ENCODE data around the gene PRRG3. TPM values are rescaled to one million over a fixed set of nuclear protein-coding genes. Genes with fewer than 3 reads are reported as not detected.

Gene PRRG3
- total RNA-seq: 0.34 and 0.47 TPM in 2 replicates

GRCh38 chrX:151694661-151695582 is at the start of gene PRRG3:
PRRG3 (plus strand) TSS chrX:151695458; CDS start chrX:151698815, 3,357 bp downstream.

DNA sequence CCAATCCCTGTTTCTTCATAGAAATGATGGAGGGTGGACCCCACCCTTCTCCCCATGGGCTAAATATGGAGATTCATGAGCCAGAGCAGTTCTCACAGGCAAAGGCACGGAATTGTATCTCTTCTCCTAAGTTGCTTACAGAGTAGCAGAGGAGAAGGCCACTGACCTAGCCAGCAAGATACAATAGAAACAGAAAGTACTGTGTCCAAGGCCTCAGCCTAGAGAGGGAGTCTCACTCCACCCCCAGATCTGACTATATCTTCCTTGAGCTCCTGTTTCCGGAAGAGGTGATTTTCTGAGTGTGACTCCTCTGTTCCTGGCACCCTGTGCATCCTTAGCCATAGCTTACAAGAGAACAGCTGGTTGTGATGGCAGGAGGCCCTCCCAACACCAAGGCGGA is 20.5 kb downstream of the PRRG3 start, which contains the start of gene FATE1:
TSS of gene FATE1 (plus strand) at position 284 of the 400 bp plus-strand sequence. CDS start at position 369, 85 bp downstream.

DNA sequence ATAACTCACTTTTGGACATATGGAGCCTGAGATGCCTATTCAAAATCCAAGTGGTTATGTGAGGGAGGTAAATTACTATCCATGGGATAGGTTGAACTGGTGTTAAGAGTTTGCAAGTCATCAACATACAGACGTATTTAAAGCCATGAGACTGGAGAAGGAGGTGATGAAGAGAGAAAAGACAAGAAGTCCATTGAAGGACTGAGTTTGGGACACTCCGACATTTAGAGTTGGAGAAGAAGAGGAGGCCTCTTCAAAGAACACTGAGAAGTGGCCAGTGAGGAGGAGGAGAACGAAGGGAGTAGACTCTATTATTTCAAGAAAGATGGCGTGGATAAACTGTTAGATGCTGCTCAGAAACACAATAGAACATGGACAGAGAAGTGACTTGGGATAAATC is 39.2 kb downstream of the PRRG3 start, which contains the start of gene CNGA2:
TSS of gene CNGA2 (plus strand) at position 301 of the 400 bp plus-strand sequence. CDS start 3,738 bp downstream, outside the sequence.

Other genes with a start within 250 kb of the PRRG3 start
- not detected in 2 replicates for gene PASD1, start 131.8 kb upstream of the PRRG3 start, total RNA-seq
- not detected in 2 replicates for gene FATE1, start 20.6 kb downstream of the PRRG3 start, total RNA-seq
- not detected in 2 replicates for gene CNGA2, start 39.3 kb downstream of the PRRG3 start, total RNA-seq
- gene MAGEA4, start 217.4 kb downstream of the PRRG3 start, total RNA-seq: not detected in 2 replicates

Data from bronchial smooth muscle cell (primary cell).